Measurements from ENCODE around the gene C1QTNF5. TPM values are rescaled to one million over a fixed set of nuclear protein-coding genes. Genes with fewer than 3 reads are reported as not detected.
A peak's percentile ranks its signal among the peaks of the same experiment; 100 is the strongest.

C1QTNF5 gene
- total and polyA plus RNA-seq, 2 donors: 4.2 to 8.6 TPM

DNA sequence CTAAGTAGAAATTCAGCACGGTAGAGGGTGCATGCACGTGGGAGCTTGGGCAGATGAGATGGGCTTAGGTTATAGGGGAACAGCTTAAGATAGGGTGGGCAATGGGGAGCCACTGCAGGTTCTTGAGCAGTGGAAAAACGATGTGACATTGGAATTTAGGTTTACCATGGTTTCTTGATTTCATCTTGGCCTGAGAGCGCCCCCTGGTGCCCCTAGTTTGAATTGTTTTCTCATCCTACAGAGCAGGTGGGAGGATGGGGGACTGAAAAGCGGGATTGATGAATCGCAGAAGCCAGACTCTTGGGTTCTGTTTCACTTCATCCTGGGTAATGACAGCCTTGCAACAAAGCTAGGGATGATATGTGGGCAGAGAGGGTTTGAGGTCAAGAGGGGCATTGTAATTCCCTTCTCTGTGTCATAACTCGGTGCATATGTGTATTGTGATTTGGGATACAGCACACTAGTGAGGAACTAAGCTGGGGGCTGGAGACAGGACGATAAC is 17.1 kb downstream of the C1QTNF5 start:
- no peak overlapping the region for H3K4me3 ChIP-seq (ENCODE audit: low read length in 2 of 2)
- 33% methylated on average over 8 of the region's 8 CpGs for WGBS
- H3K36me3 ChIP-seq (ENCODE audit: control insufficient read depth in 2 of 2, insufficient read depth in 2 of 2, low read length in 1 of 2): no peaks in the 10 kb centered on the region
- no peak overlapping the region for H3K27ac ChIP-seq (ENCODE audit: low read depth in 1 of 2, low read length in 1 of 2)
- peaks cover 12 to 30% of the 10 kb centered on the region in 2 donors for H3K27me3 ChIP-seq (ENCODE audit: control insufficient read depth in 2 of 2, insufficient read depth in 1 of 2, low read length in 1 of 2)
- H3K9me3 ChIP-seq (ENCODE audit: control insufficient read depth in 2 of 2, insufficient read depth in 1 of 2, low read length in 1 of 2): no peaks in the 10 kb centered on the region
- peak in 5 of 9 donors; percentile 61 to 86 (median 78) for DNase-seq (ENCODE audit: low read depth in 6 of 9, low spot score in 9 of 9)
- H3K4me1 ChIP-seq (ENCODE audit: control insufficient read depth in 2 of 2, insufficient read depth in 2 of 2, low read length in 2 of 2): peaks cover 13 to 33% of the 10 kb centered on the region in 2 donors

DNA sequence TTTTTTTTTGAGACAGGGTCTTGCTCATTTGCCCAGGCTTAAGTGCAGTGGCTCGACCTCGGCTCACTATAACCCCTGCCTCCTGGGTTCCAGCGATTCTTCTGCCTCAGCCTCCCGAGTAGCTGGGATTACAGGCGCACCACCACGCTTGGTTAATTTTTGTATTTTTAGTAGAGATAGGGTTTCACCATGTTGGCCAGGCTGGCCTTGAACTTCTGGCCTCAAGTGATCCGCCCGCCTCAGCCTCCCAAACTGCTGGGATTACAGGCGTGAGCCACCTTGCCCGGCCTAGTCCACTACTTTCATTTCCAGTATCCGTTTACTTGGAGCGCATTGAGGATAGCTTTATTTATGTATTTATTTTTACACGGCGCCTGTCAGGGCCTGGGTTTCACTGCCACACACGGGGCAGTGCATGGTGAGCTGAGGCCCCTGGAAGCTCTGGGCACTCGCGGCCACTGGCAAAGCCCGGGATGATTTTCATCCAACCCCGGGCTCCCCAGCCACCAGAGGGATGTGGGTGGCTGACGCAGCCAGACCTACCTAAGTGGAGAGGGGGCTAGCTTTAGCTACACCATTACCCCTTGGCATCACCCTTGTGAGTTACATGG is 17.7 kb downstream of the C1QTNF5 start:
- Histone ChIP-seq H3K27me3 (ENCODE audit: control insufficient read depth in 2 of 2, insufficient read depth in 1 of 2, low read length in 1 of 2) (peaks cover 17 to 35% of the 10 kb centered on the region in 2 donors), H3K4me1 (ENCODE audit: control insufficient read depth in 2 of 2, insufficient read depth in 2 of 2, low read length in 2 of 2) (peaks cover 13 to 38% of the 10 kb centered on the region in 2 donors), H3K27ac (ENCODE audit: low read depth in 1 of 2, low read length in 1 of 2) (no peak overlapping the region), H3K9me3 (ENCODE audit: control insufficient read depth in 2 of 2, insufficient read depth in 1 of 2, low read length in 1 of 2) (no peaks in the 10 kb centered on the region), H3K36me3 (ENCODE audit: control insufficient read depth in 2 of 2, insufficient read depth in 2 of 2, low read length in 1 of 2) (no peaks in the 10 kb centered on the region), H3K4me3 (ENCODE audit: low read length in 2 of 2) (no peak overlapping the region)
- no peak for DNase-seq (ENCODE audit: low read depth in 6 of 9, low spot score in 9 of 9)
- WGBS: 94% methylated on average over 19 of the region's 20 CpGs

DNA sequence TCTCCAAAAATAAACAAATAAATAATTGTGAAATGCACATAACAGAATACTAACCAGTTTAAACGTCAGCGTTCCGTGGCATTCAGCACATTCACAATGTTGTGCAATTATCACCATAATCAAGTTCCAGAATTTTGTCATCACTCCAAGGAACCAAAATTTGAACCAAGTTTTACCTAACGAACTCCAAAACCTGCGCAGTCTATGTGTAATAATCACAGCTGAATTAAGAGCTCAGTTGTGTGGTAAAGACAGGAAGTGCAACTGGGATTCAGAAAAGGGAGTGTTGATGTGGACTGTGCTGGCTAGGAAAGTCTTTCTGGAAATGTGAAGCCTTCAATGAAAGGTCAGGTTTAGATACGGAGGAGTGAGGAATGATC is 18.3 kb downstream of the C1QTNF5 start:
- Histone ChIP-seq H3K27ac (ENCODE audit: low read depth in 1 of 2, low read length in 1 of 2) (no peak overlapping the region), H3K4me1 (ENCODE audit: control insufficient read depth in 2 of 2, insufficient read depth in 2 of 2, low read length in 2 of 2) (peaks cover 15 to 45% of the 10 kb centered on the region in 2 donors), H3K9me3 (ENCODE audit: control insufficient read depth in 2 of 2, insufficient read depth in 1 of 2, low read length in 1 of 2) (no peaks in the 10 kb centered on the region), H3K36me3 (ENCODE audit: control insufficient read depth in 2 of 2, insufficient read depth in 2 of 2, low read length in 1 of 2) (no peaks in the 10 kb centered on the region), H3K27me3 (ENCODE audit: control insufficient read depth in 2 of 2, insufficient read depth in 1 of 2, low read length in 1 of 2) (peaks cover 23 to 42% of the 10 kb centered on the region in 2 donors), H3K4me3 (ENCODE audit: low read length in 2 of 2) (no peak overlapping the region)
- no peak for DNase-seq (ENCODE audit: low read depth in 6 of 9, low spot score in 9 of 9)
- WGBS: 78% methylated on average over 6 of the region's 6 CpGs

GRCh38 chr11:119320776-119321524 is 19.7 kb downstream of the C1QTNF5 start:
- Histone ChIP-seq H3K27me3 (ENCODE audit: control insufficient read depth in 2 of 2, insufficient read depth in 1 of 2, low read length in 1 of 2) (peaks cover 36 to 56% of the 10 kb centered on the region in 2 donors), H3K4me3 (ENCODE audit: low read length in 2 of 2) (peak overlapping the region; percentile 44 to 60), H3K27ac (ENCODE audit: low read depth in 1 of 2, low read length in 1 of 2) (peak overlapping the region; percentile 58 to 85), H3K36me3 (ENCODE audit: control insufficient read depth in 2 of 2, insufficient read depth in 2 of 2, low read length in 1 of 2) (no peaks in the 10 kb centered on the region), H3K9me3 (ENCODE audit: control insufficient read depth in 2 of 2, insufficient read depth in 1 of 2, low read length in 1 of 2) (peaks cover 0 to 7% of the 10 kb centered on the region in 2 donors), H3K4me1 (ENCODE audit: control insufficient read depth in 2 of 2, insufficient read depth in 2 of 2, low read length in 2 of 2) (peaks cover 24 to 57% of the 10 kb centered on the region in 2 donors)
- peak in 2 of 9 donors; percentile 56 to 75 for DNase-seq (ENCODE audit: low read depth in 6 of 9, low spot score in 9 of 9)
- WGBS: 4% methylated on average over 60 of the region's 60 CpGs

DNA sequence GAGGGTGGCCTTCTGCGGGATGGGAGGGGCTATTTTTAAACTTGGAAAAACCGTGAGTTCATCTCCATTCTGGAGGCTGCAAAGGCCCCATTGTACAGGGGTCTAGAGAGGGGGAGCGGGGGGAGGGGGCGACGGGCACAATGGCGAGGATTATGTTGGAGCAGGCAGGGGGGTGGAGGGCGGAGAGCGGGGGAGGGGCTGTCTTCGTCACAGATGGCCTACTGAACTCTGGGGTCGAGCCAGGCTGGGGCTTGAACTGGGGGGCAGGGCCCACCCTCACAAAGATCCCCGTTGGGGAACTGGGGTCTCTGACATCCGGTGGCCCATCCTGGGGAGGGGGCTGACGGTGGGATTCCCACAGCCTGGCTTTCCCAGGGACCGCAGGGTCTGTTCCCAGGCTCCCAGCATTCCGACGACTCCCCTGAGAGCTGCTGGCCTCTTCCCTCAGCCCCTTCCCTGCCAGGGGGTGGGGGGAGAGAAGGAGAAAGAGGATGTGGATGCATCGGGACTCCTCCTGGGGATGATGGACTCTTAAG is 20.4 kb downstream of the C1QTNF5 start:
- Histone ChIP-seq H3K27ac (ENCODE audit: low read depth in 1 of 2, low read length in 1 of 2) (peak overlapping the region; percentile 58 to 85), H3K27me3 (ENCODE audit: control insufficient read depth in 2 of 2, insufficient read depth in 1 of 2, low read length in 1 of 2) (peaks cover 42 to 63% of the 10 kb centered on the region in 2 donors), H3K4me1 (ENCODE audit: control insufficient read depth in 2 of 2, insufficient read depth in 2 of 2, low read length in 2 of 2) (peaks cover 27 to 63% of the 10 kb centered on the region in 2 donors), H3K4me3 (ENCODE audit: low read length in 2 of 2) (peak overlapping the region in 1 of 2 donors; percentile 60), H3K36me3 (ENCODE audit: control insufficient read depth in 2 of 2, insufficient read depth in 2 of 2, low read length in 1 of 2) (no peaks in the 10 kb centered on the region), H3K9me3 (ENCODE audit: control insufficient read depth in 2 of 2, insufficient read depth in 1 of 2, low read length in 1 of 2) (peaks cover 0 to 13% of the 10 kb centered on the region in 2 donors)
- DNase-seq (ENCODE audit: low read depth in 6 of 9, low spot score in 9 of 9): no peak
- 57% methylated on average over 17 of the region's 17 CpGs for WGBS

DNA sequence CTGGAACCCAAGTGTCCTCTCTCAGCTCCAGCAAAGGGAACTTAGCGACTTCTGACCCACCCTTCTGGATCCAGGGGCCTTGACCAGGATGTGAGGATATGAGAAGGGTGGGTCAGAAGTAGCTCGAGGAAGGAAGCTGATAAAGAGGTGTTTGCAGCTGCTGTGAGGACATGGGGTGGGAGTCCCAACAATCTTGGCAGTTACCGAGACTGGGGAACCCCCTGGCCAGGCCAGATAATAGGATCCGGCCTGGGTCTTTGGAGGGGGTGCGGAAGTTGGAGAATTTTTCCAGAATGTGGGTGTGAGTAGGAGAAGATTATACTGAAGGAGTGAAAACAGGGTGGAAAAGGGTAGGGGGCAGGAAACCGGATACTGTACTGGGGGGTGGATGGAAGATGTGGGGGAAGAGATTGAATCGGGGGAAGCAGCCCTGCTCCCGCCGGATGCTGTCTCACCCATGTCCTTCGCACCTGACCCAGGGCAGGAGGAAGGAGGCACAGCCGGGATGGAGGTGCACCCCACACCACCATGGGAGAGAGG is 20.9 kb downstream of the C1QTNF5 start:
- Histone ChIP-seq H3K27ac (ENCODE audit: low read depth in 1 of 2, low read length in 1 of 2) (peak overlapping the region; percentile 10 to 55), H3K4me1 (ENCODE audit: control insufficient read depth in 2 of 2, insufficient read depth in 2 of 2, low read length in 2 of 2) (peaks cover 30 to 69% of the 10 kb centered on the region in 2 donors), H3K4me3 (ENCODE audit: low read length in 2 of 2) (no peak overlapping the region), H3K36me3 (ENCODE audit: control insufficient read depth in 2 of 2, insufficient read depth in 2 of 2, low read length in 1 of 2) (no peaks in the 10 kb centered on the region), H3K9me3 (ENCODE audit: control insufficient read depth in 2 of 2, insufficient read depth in 1 of 2, low read length in 1 of 2) (peaks cover 0 to 15% of the 10 kb centered on the region in 2 donors), H3K27me3 (ENCODE audit: control insufficient read depth in 2 of 2, insufficient read depth in 1 of 2, low read length in 1 of 2) (peaks cover 42 to 67% of the 10 kb centered on the region in 2 donors)
- 74% methylated on average over 11 of the region's 11 CpGs for WGBS
- no peak for DNase-seq (ENCODE audit: low read depth in 6 of 9, low spot score in 9 of 9)

DNA sequence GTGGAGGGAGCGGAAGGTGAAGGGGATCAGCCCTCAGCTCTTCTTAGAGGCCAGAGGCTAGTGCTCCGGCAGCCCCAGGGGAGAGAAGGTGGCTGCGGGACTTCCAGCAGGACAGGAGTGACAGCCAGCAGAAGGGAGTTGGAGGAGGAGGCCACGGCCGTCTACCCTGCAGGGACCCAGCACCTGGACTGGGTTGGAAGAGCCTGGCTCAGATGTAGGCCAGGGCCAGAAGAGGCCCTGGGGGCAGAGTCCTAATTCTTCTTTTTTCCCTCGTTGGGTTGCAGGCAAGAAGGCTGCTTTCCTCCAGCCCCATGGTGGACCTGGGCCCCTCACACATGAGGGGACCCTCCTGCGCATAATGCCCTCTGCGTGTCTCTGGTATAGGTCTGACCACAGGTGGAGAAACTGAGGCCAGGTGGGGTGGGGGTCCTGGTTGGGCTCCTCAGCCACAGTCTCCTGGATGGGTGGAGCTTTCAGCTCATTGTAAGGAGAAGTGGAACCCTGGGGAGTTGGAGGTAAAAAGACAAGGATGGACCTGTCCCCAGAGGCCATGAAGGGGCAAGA is 21.5 kb downstream of the C1QTNF5 start:
- H3K9me3 ChIP-seq (ENCODE audit: control insufficient read depth in 2 of 2, insufficient read depth in 1 of 2, low read length in 1 of 2): peaks cover 0 to 19% of the 10 kb centered on the region in 2 donors
- H3K4me1 ChIP-seq (ENCODE audit: control insufficient read depth in 2 of 2, insufficient read depth in 2 of 2, low read length in 2 of 2): peaks cover 35 to 74% of the 10 kb centered on the region in 2 donors
- WGBS: 90% methylated on average over 8 of the region's 8 CpGs
- DNase-seq (ENCODE audit: low read depth in 6 of 9, low spot score in 9 of 9): no peak
- H3K27me3 ChIP-seq (ENCODE audit: control insufficient read depth in 2 of 2, insufficient read depth in 1 of 2, low read length in 1 of 2): peaks cover 42 to 71% of the 10 kb centered on the region in 2 donors
- no peak overlapping the region for H3K4me3 ChIP-seq (ENCODE audit: low read length in 2 of 2)
- peak overlapping the region; percentile 10 to 73 for H3K27ac ChIP-seq (ENCODE audit: low read depth in 1 of 2, low read length in 1 of 2)
- no peaks in the 10 kb centered on the region for H3K36me3 ChIP-seq (ENCODE audit: control insufficient read depth in 2 of 2, insufficient read depth in 2 of 2, low read length in 1 of 2)

GRCh38 chr11:119318240-119319135 is 22.2 kb downstream of the C1QTNF5 start:
- no peaks in the 10 kb centered on the region for H3K36me3 ChIP-seq (ENCODE audit: control insufficient read depth in 2 of 2, insufficient read depth in 2 of 2, low read length in 1 of 2)
- peaks cover 36 to 77% of the 10 kb centered on the region in 2 donors for H3K4me1 ChIP-seq (ENCODE audit: control insufficient read depth in 2 of 2, insufficient read depth in 2 of 2, low read length in 2 of 2)
- H3K4me3 ChIP-seq (ENCODE audit: low read length in 2 of 2): no peak overlapping the region
- peaks cover 0 to 19% of the 10 kb centered on the region in 2 donors for H3K9me3 ChIP-seq (ENCODE audit: control insufficient read depth in 2 of 2, insufficient read depth in 1 of 2, low read length in 1 of 2)
- peaks cover 42 to 71% of the 10 kb centered on the region in 2 donors for H3K27me3 ChIP-seq (ENCODE audit: control insufficient read depth in 2 of 2, insufficient read depth in 1 of 2, low read length in 1 of 2)
- WGBS: 84% methylated on average over 22 of the region's 22 CpGs
- peak in 2 of 9 donors; percentile 71 to 80 for DNase-seq (ENCODE audit: low read depth in 6 of 9, low spot score in 9 of 9)
- peak overlapping the region; percentile 37 to 73 for H3K27ac ChIP-seq (ENCODE audit: low read depth in 1 of 2, low read length in 1 of 2)
